Upper lobe of right lung (tissue), 1 donor: ENCODE data around the gene SGSM1. TPM values are rescaled to one million over a fixed set of nuclear protein-coding genes. Genes with fewer than 3 reads are reported as not detected.
A peak's percentile ranks its signal among the peaks of the same experiment; 100 is the strongest.
"Not testable (repeated sequence)": the region's sequence is repeated elsewhere in the genome, so short reads cannot be mapped to it uniquely, and the experiment has no call there.

Experiments used
- ATAC-seq: fragments of 200-7000 bp; cut with Tn5 transposase; one replicate; pipeline ENCODE4 v1.9.1; 2020; ENCODE audit warnings: mild to moderate bottlenecking, moderate library complexity
- DNase-seq: peaks from one replicate; pipeline ENCODE4 v3.0.0-alpha.2; 2020
- H3K27ac ChIP-seq: fragments of 200-600 bp; one replicate; pipeline ENCODE4 v1.8.0; 2022
- H3K27me3 ChIP-seq: fragments of 200-600 bp; one replicate; pipeline ENCODE4 v1.8.0; 2022; ENCODE audit warnings: mild to moderate bottlenecking
- H3K36me3 ChIP-seq: fragments of 200-600 bp; one replicate; pipeline ENCODE4 v1.8.0; 2022
- H3K4me1 ChIP-seq: fragments of 200-600 bp; one replicate; pipeline ENCODE4 v1.8.0; 2022
- H3K4me3 ChIP-seq: fragments of 200-600 bp; one replicate; pipeline ENCODE4 v1.8.0; 2022; ENCODE audit warnings: mild to moderate bottlenecking
- H3K9me3 ChIP-seq: fragments of 200-600 bp; one replicate; pipeline ENCODE4 v1.8.0; 2022
- intact Hi-C: fragments of 100-400 bp; cut with DNase I; formaldehyde crosslinking; loops from one replicate; pipeline ENCODE4 v1.11.0; 2022
- total RNA-seq: library from RNA; stranded (reverse); fragmentation: NEBNext Ultra II Directional; extraction: Animal tissue kit (Norgen Biotek cat#: 25700); gene quantifications from one replicate; pipeline ENCODE4 v1.2.1, GENCODE V29; 2021
- TF ChIP-seq, protein P1 (sequence below): fragments of 200-600 bp; IDR thresholded peaks from one replicate; pipeline ENCODE4 v1.8.0; 2022; ENCODE audit warnings: antibody characterized with exemption
- donor health status: DM: no; HTN: yes; CAD: no; lungs with severe emphysema.

SGSM1 gene
- total RNA-seq, 1 donor from 2014 or later = 3.8 TPM

DNA sequence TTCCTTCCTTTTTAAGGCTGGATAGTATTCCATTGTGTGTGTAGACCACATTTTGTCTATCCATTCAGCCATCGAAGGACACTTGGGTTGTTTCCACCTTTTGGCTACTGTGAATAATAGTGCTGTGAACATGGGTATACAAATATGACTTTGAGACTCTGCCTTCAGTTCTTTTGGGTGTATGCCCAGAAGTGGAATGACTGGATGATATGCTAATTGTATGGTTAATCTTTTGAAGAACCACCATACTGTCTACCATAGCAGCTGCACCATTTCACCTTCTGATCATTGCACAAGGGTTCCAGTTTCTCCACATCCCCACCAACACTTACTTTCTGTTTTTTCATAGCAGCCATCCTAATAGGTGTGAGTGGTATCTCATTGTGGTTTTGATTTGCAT lies 30.3 kb downstream of the SGSM1 start:
- DNase-seq (no peak), ATAC-seq (no peak)
- no peaks in the 10 kb centered on the region for H3K36me3 ChIP-seq
- no peaks in the 10 kb centered on the region for H3K27me3 ChIP-seq
- H3K27ac ChIP-seq = no peak overlapping the region
- H3K4me3 ChIP-seq = no peak overlapping the region
- no peaks in the 10 kb centered on the region for H3K9me3 ChIP-seq
- TF ChIP-seq, protein P1, sequence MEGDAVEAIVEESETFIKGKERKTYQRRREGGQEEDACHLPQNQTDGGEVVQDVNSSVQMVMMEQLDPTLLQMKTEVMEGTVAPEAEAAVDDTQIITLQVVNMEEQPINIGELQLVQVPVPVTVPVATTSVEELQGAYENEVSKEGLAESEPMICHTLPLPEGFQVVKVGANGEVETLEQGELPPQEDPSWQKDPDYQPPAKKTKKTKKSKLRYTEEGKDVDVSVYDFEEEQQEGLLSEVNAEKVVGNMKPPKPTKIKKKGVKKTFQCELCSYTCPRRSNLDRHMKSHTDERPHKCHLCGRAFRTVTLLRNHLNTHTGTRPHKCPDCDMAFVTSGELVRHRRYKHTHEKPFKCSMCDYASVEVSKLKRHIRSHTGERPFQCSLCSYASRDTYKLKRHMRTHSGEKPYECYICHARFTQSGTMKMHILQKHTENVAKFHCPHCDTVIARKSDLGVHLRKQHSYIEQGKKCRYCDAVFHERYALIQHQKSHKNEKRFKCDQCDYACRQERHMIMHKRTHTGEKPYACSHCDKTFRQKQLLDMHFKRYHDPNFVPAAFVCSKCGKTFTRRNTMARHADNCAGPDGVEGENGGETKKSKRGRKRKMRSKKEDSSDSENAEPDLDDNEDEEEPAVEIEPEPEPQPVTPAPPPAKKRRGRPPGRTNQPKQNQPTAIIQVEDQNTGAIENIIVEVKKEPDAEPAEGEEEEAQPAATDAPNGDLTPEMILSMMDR = no peak
- intact Hi-C loops = no loop called here
- no peaks in the 10 kb centered on the region for H3K4me1 ChIP-seq

DNA sequence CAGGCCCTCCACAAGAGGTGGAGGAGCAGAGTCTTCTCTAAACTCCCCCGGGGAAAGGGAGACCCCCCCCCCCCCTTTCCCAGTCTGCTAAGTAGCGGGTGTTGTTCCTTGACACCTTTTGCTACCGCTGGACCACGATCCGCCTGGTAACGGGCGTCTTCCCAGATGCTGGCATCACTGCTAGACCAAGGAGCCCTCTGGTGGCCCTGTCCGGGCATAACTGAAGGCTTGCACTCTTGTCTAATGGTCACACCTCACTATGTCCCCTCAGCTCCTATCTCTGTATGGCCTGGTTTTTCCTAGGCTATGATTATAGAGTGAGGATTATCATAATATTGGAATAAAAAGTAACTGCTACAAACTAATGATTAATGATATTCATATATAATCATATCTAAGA lies 31.5 kb downstream of the SGSM1 start:
- H3K27ac ChIP-seq, H3K4me3 ChIP-seq, H3K9me3 ChIP-seq, intact Hi-C loops, ATAC-seq, H3K4me1 ChIP-seq, DNase-seq, H3K36me3 ChIP-seq, H3K27me3 ChIP-seq: not testable (repeated sequence)

DNA sequence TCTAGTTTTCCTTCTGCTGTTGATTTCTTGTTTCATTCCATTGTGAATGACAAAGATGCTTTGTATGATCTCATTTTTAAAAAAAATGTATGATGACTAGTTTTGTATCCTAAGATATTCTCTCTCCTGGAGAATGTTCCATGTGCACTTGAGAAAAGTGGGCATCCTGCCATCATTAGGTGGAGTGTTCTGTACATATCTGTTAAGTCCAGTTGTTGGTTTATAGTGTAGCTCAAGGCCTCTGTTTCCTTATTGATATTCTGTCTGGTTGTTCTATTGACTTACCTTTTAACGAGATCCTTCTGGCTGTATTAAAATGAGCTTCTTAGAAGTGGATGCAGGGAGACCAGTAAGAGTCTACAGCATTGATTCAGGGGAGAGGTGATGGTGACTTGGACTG lies 35.2 kb downstream of the SGSM1 start:
- Histone ChIP-seq H3K4me3 (no peak overlapping the region), H3K4me1 (no peaks in the 10 kb centered on the region), H3K27ac (no peak overlapping the region), H3K36me3 (no peaks in the 10 kb centered on the region), H3K9me3 (no peaks in the 10 kb centered on the region), H3K27me3 (no peaks in the 10 kb centered on the region)
- ATAC-seq = peak; percentile 35
- DNase-seq = no peak
- intact Hi-C loops = no loop called here
- TF ChIP-seq, protein P1 = no peak

DNA sequence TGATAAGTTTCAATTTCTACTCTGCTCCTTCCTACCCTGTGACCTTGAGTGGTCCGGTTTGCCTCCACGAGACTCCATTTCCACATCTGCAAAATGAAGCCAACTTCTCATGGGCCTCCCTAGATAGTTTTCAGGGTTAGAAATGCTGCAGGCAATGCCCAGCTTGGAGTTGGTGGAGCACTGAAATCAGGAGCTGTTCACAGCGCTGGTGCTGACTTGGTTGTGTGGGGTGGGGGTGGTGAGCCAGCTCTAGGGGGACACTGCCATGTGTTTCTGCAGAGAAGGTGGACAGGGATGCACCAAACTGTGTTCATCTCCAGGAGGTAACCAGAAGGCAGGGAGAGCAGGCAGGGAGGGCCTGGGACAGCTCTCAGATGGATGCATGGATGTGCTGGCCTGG lies 37.0 kb downstream of the SGSM1 start:
- no peak overlapping the region for H3K4me3 ChIP-seq
- no peak for ATAC-seq
- H3K36me3 ChIP-seq = no peaks in the 10 kb centered on the region
- TF ChIP-seq, protein P1 = no peak
- H3K9me3 ChIP-seq = no peaks in the 10 kb centered on the region
- no peak for DNase-seq
- H3K27ac ChIP-seq = no peak overlapping the region
- no peaks in the 10 kb centered on the region for H3K27me3 ChIP-seq
- no peaks in the 10 kb centered on the region for H3K4me1 ChIP-seq
- intact Hi-C loops = no loop called here

DNA sequence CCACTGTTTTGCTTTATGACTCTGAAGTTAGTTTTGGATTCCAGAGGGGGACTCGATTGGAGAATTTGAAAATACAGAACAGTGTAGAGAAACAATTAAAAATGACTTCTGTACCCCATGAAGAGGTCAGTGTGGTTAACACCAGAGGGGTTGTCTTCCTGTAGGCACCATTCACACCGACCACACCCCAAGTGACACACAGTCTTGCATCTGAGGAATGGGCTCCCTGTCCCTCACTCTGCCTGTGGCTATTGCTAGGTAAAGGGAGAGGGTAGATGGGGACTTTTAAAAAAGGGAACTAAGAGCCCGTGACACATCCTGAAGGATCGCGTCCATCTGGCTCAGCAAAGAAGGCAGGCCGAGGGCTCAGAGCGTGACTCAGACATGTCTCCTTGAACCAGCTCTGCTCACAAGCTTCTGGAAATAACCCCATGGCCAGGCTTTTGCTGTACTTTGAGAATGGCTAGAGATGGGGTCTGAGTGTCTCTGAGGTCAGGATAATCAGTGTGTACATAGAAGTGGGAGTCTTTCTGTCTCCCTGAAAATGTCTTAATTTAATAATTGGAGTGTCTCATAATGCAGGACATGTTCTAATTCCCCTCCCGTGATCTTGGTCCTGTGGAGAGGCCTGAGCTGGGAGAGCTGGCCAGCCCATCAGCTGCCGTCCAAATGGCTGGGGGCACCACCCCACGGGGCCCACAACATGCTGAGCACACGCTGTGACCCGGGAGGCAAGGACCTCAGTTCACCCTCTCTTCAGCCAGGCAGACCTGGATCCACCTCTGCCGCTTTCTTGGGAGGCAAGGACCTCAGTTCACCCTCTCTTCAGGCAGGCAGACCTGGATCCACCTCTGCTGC lies 39.3 kb downstream of the SGSM1 start:
- Histone ChIP-seq H3K36me3 (no peaks in the 10 kb centered on the region), H3K4me1 (no peaks in the 10 kb centered on the region), H3K4me3 (no peak overlapping the region), H3K9me3 (no peaks in the 10 kb centered on the region), H3K27me3 (no peaks in the 10 kb centered on the region), H3K27ac (no peak overlapping the region)
- DNase-seq = no peak
- ATAC-seq = peak; percentile 31
- TF ChIP-seq, protein P1 = no peak
- intact Hi-C loops = no loop called here

DNA sequence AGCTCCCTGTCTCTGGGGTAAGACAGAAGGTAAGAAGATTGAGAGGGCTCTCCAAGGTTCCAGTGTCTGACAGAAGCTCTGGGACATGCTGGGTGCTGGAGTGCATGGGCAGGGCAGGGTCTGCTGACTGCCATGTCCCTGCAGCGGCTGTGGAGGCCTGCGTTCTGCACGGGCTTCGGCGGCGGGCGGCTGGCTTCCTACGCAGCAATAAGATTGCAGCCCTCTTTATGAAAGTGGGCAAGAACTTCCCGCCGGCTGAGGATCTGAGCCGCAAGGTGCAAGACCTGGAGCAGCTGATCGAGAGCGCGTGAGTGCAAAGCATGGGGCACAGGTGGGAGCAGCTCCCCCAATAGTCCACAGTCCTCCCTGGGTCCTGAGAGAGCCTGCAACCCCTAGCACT lies 41.5 kb downstream of the SGSM1 start:
- DNase-seq (no peak), ATAC-seq (no peak)
- H3K4me1 ChIP-seq = no peaks in the 10 kb centered on the region
- no peaks in the 10 kb centered on the region for H3K36me3 ChIP-seq
- TF ChIP-seq, protein P1 = no peak
- H3K9me3 ChIP-seq = no peaks in the 10 kb centered on the region
- intact Hi-C loops = no loop called here
- H3K27ac ChIP-seq = no peak overlapping the region
- no peaks in the 10 kb centered on the region for H3K27me3 ChIP-seq
- H3K4me3 ChIP-seq = no peak overlapping the region
